Measurements from ENCODE around the gene KLHL17. TPM values are rescaled to one million over a fixed set of nuclear protein-coding genes. Genes with fewer than 3 reads are reported as not detected.
A peak's percentile ranks its signal among the peaks of the same experiment; 100 is the strongest.

KLHL17 gene
- total RNA-seq, 1 donor from 2014 or later, result 6.4 TPM

- no peak for TF ChIP-seq CTCF (IDR thresholded peaks at IDR 0.05; ENCODE audit: borderline replicate concordance)
- DNase-seq, result no peak
- no peak overlapping the region for H3K27ac ChIP-seq (replicated peaks)
- H3K9me3 ChIP-seq (replicated peaks), result no peaks in the 10 kb centered on the region
- H3K4me3 ChIP-seq, result no peak overlapping the region
- H3K4me1 ChIP-seq, result peaks cover 40% of the 10 kb centered on the region
- H3K36me3 ChIP-seq, result no peaks in the 10 kb centered on the region
- intact Hi-C loops (cut with micrococcal nuclease), result no loop called here
- H3K27me3 ChIP-seq (ENCODE audit: low read depth), result peaks cover 100% of the 10 kb centered on the region
Measured at GRCh38 chr1:919271-919872, 41.0 kb upstream of the KLHL17 start.

- Histone ChIP-seq H3K36me3 (no peaks in the 10 kb centered on the region), H3K9me3 (replicated peaks) (no peaks in the 10 kb centered on the region), H3K4me1 (peaks cover 47% of the 10 kb centered on the region), H3K27ac (replicated peaks) (no peak overlapping the region), H3K27me3 (ENCODE audit: low read depth) (peaks cover 100% of the 10 kb centered on the region), H3K4me3 (no peak overlapping the region)
- no peak for TF ChIP-seq CTCF (IDR thresholded peaks at IDR 0.05; ENCODE audit: borderline replicate concordance)
- intact Hi-C loops (cut with micrococcal nuclease), result no loop called here
- DNase-seq, result no peak
Measured at GRCh38 chr1:920010-920409, 40.4 kb upstream of the KLHL17 start.

GRCh38 chr1:920521-920920, 39.9 kb upstream of the KLHL17 start:
- DNase-seq, result no peak
- no peaks in the 10 kb centered on the region for H3K36me3 ChIP-seq
- H3K9me3 ChIP-seq (replicated peaks), result no peaks in the 10 kb centered on the region
- peak overlapping the region; percentile 47 for H3K4me3 ChIP-seq
- no peak for TF ChIP-seq CTCF (IDR thresholded peaks at IDR 0.05; ENCODE audit: borderline replicate concordance)
- peaks cover 51% of the 10 kb centered on the region for H3K4me1 ChIP-seq
- peaks cover 100% of the 10 kb centered on the region for H3K27me3 ChIP-seq (ENCODE audit: low read depth)
- no peak overlapping the region for H3K27ac ChIP-seq (replicated peaks)
- intact Hi-C loops (cut with micrococcal nuclease), result no loop called here

GRCh38 chr1:921011-921837, 39.2 kb upstream of the KLHL17 start:
- peak; percentile 77 for TF ChIP-seq CTCF (IDR thresholded peaks at IDR 0.05; ENCODE audit: borderline replicate concordance)
- intact Hi-C loops (cut with micrococcal nuclease), result no loop called here
- H3K4me3 ChIP-seq, result peak overlapping the region; percentile 47
- peaks cover 100% of the 10 kb centered on the region for H3K27me3 ChIP-seq (ENCODE audit: low read depth)
- H3K36me3 ChIP-seq, result no peaks in the 10 kb centered on the region
- DNase-seq, result peak; percentile 70
- H3K4me1 ChIP-seq, result peaks cover 56% of the 10 kb centered on the region
- H3K9me3 ChIP-seq (replicated peaks), result no peaks in the 10 kb centered on the region
- no peak overlapping the region for H3K27ac ChIP-seq (replicated peaks)

GRCh38 chr1:923131-923990, 37.0 kb upstream of the KLHL17 start, which contains the start of gene SAMD11:
Gene SAMD11, plus strand, starts transcription at chr1:923923. Its CDS starts 509 bp downstream, at chr1:924432.
- Histone ChIP-seq H3K27me3 (ENCODE audit: low read depth) (peaks cover 98% of the 10 kb centered on the region), H3K4me1 (peaks cover 49% of the 10 kb centered on the region), H3K9me3 (replicated peaks) (no peaks in the 10 kb centered on the region), H3K4me3 (peak within 1 kb of the TSS; percentile 67), H3K27ac (replicated peaks) (no peak within 1 kb of the TSS), H3K36me3 (no peaks in the 10 kb centered on the region)
- DNase-seq, result peak; percentile 92
- TF ChIP-seq CTCF (IDR thresholded peaks at IDR 0.05; ENCODE audit: borderline replicate concordance), result no peak
- intact Hi-C loops (cut with micrococcal nuclease), result no loop called here

Measured in left ventricle myocardium inferior (tissue), 1 donor.